Activated naive CD8-positive, alpha-beta T cell (primary cell): ENCODE data around the gene DUOX1.

ENCODE experiments used
- H3K27ac Mint-ChIP-seq: one replicate; pipeline ENCODE4 v1.8.0; 2021; ENCODE audit warnings: mixed read lengths
- H3K27me3 Mint-ChIP-seq: one replicate; pipeline ENCODE4 v1.8.0; 2021; ENCODE audit warnings: mixed read lengths
- H3K36me3 Mint-ChIP-seq: one replicate; pipeline ENCODE4 v1.8.0; 2021; ENCODE audit warnings: mixed read lengths
- H3K4me1 Mint-ChIP-seq: one replicate; pipeline ENCODE4 v1.8.0; 2021; ENCODE audit warnings: low read depth, mixed read lengths
- H3K4me3 Mint-ChIP-seq: one replicate; pipeline ENCODE4 v1.8.0; 2021; ENCODE audit warnings: mild to moderate bottlenecking, mixed read lengths
- H3K9me3 Mint-ChIP-seq: one replicate; pipeline ENCODE4 v1.8.0; 2021; ENCODE audit warnings: low read depth, mixed read lengths

DUOX1 gene

GRCh38 chr15:45140557-45141250 lies 10.9 kb downstream of the DUOX1 start:
- no peaks in the 10 kb centered on the region for H3K36me3 Mint-ChIP-seq
- no peaks in the 10 kb centered on the region for H3K9me3 Mint-ChIP-seq
- H3K27ac Mint-ChIP-seq: no peak overlapping the region
- peaks cover 6% of the 10 kb centered on the region for H3K4me1 Mint-ChIP-seq
- no peak overlapping the region for H3K4me3 Mint-ChIP-seq
- H3K27me3 Mint-ChIP-seq: peaks cover 2% of the 10 kb centered on the region

GRCh38 chr15:45141386-45141785 lies 11.6 kb downstream of the DUOX1 start:
- Mint-ChIP-seq H3K4me3 (no peak overlapping the region), H3K27me3 (peaks cover 2% of the 10 kb centered on the region), H3K36me3 (no peaks in the 10 kb centered on the region), H3K9me3 (no peaks in the 10 kb centered on the region), H3K4me1 (peaks cover 1% of the 10 kb centered on the region), H3K27ac (no peak overlapping the region)

- H3K27ac Mint-ChIP-seq: no peak overlapping the region
- no peaks in the 10 kb centered on the region for H3K9me3 Mint-ChIP-seq
- H3K27me3 Mint-ChIP-seq: no peaks in the 10 kb centered on the region
- no peak overlapping the region for H3K4me3 Mint-ChIP-seq
- no peaks in the 10 kb centered on the region for H3K4me1 Mint-ChIP-seq
- H3K36me3 Mint-ChIP-seq: no peaks in the 10 kb centered on the region
Observed at GRCh38 chr15:45143056-45143455, 13.3 kb downstream of the DUOX1 start.

- Mint-ChIP-seq H3K4me1 (no peaks in the 10 kb centered on the region), H3K27ac (no peak overlapping the region), H3K4me3 (no peak overlapping the region), H3K9me3 (no peaks in the 10 kb centered on the region), H3K27me3 (no peaks in the 10 kb centered on the region), H3K36me3 (no peaks in the 10 kb centered on the region)
Observed at GRCh38 chr15:45143946-45144345, 14.2 kb downstream of the DUOX1 start.

GRCh38 chr15:45144775-45145174 lies 15.0 kb downstream of the DUOX1 start:
- H3K36me3 Mint-ChIP-seq: no peaks in the 10 kb centered on the region
- H3K4me1 Mint-ChIP-seq: no peaks in the 10 kb centered on the region
- H3K9me3 Mint-ChIP-seq: no peaks in the 10 kb centered on the region
- H3K4me3 Mint-ChIP-seq: no peak overlapping the region
- H3K27me3 Mint-ChIP-seq: no peaks in the 10 kb centered on the region
- H3K27ac Mint-ChIP-seq: no peak overlapping the region

GRCh38 chr15:45146405-45146804 lies 16.6 kb downstream of the DUOX1 start:
- Mint-ChIP-seq H3K4me1 (no peaks in the 10 kb centered on the region), H3K27ac (no peak overlapping the region), H3K9me3 (no peaks in the 10 kb centered on the region), H3K36me3 (no peaks in the 10 kb centered on the region), H3K4me3 (no peak overlapping the region), H3K27me3 (no peaks in the 10 kb centered on the region)

- H3K9me3 Mint-ChIP-seq: no peaks in the 10 kb centered on the region
Observed at GRCh38 chr15:45147606-45148005, 17.8 kb downstream of the DUOX1 start.

GRCh38 chr15:45148076-45149059 lies 18.6 kb downstream of the DUOX1 start:
- no peak overlapping the region for H3K4me3 Mint-ChIP-seq
- no peak overlapping the region for H3K27ac Mint-ChIP-seq
- no peaks in the 10 kb centered on the region for H3K27me3 Mint-ChIP-seq
- H3K4me1 Mint-ChIP-seq: no peaks in the 10 kb centered on the region
- no peaks in the 10 kb centered on the region for H3K36me3 Mint-ChIP-seq
- no peaks in the 10 kb centered on the region for H3K9me3 Mint-ChIP-seq

More at GRCh38 chr15:45147606-45148005, 17.8 kb downstream of the DUOX1 start:
- Mint-ChIP-seq H3K4me1 (no peaks in the 10 kb centered on the region), H3K27me3 (no peaks in the 10 kb centered on the region), H3K4me3 (no peak overlapping the region), H3K27ac (no peak overlapping the region), H3K36me3 (no peaks in the 10 kb centered on the region)

GRCh38 chr15:45149060-45149459 lies 19.3 kb downstream of the DUOX1 start:
- Mint-ChIP-seq H3K27me3 (no peaks in the 10 kb centered on the region), H3K9me3 (no peaks in the 10 kb centered on the region), H3K27ac (no peak overlapping the region), H3K4me3 (no peak overlapping the region), H3K36me3 (no peaks in the 10 kb centered on the region), H3K4me1 (no peaks in the 10 kb centered on the region)

- H3K4me3 Mint-ChIP-seq: no peak overlapping the region
- H3K9me3 Mint-ChIP-seq: no peaks in the 10 kb centered on the region
- H3K4me1 Mint-ChIP-seq: no peaks in the 10 kb centered on the region
- H3K36me3 Mint-ChIP-seq: no peaks in the 10 kb centered on the region
- H3K27ac Mint-ChIP-seq: no peak overlapping the region
- H3K27me3 Mint-ChIP-seq: no peaks in the 10 kb centered on the region
Observed at GRCh38 chr15:45150481-45150880, 20.7 kb downstream of the DUOX1 start.

- Mint-ChIP-seq H3K27me3 (no peaks in the 10 kb centered on the region), H3K36me3 (no peaks in the 10 kb centered on the region), H3K4me1 (no peaks in the 10 kb centered on the region), H3K9me3 (no peaks in the 10 kb centered on the region), H3K27ac (no peak overlapping the region), H3K4me3 (no peak overlapping the region)
Observed at GRCh38 chr15:45150997-45151396, 21.2 kb downstream of the DUOX1 start.

GRCh38 chr15:45151998-45152828 lies 22.4 kb downstream of the DUOX1 start:
- H3K9me3 Mint-ChIP-seq: no peaks in the 10 kb centered on the region
- H3K27ac Mint-ChIP-seq: no peak overlapping the region

GRCh38 chr15:45155739-45156138 lies 25.9 kb downstream of the DUOX1 start:
- H3K27me3 Mint-ChIP-seq: no peaks in the 10 kb centered on the region
- no peaks in the 10 kb centered on the region for H3K36me3 Mint-ChIP-seq
- no peak overlapping the region for H3K27ac Mint-ChIP-seq
- H3K9me3 Mint-ChIP-seq: no peaks in the 10 kb centered on the region
- peaks cover 4% of the 10 kb centered on the region for H3K4me1 Mint-ChIP-seq
- no peak overlapping the region for H3K4me3 Mint-ChIP-seq

More at GRCh38 chr15:45151998-45152828, 22.4 kb downstream of the DUOX1 start:
- no peaks in the 10 kb centered on the region for H3K36me3 Mint-ChIP-seq
- H3K4me1 Mint-ChIP-seq: no peaks in the 10 kb centered on the region
- no peaks in the 10 kb centered on the region for H3K27me3 Mint-ChIP-seq
- no peak overlapping the region for H3K4me3 Mint-ChIP-seq

- Mint-ChIP-seq H3K36me3 (no peaks in the 10 kb centered on the region), H3K4me3 (no peak overlapping the region), H3K4me1 (peaks cover 4% of the 10 kb centered on the region), H3K9me3 (no peaks in the 10 kb centered on the region), H3K27me3 (no peaks in the 10 kb centered on the region), H3K27ac (no peak overlapping the region)
Observed at GRCh38 chr15:45156744-45157455, 27.1 kb downstream of the DUOX1 start.
